PC-9 (cell line): ENCODE data around the gene OXCT1. TPM values are rescaled to one million over a fixed set of nuclear protein-coding genes. Genes with fewer than 3 reads are reported as not detected.

ENCODE experiments used
- BruUV-seq: library from RNA; stranded (reverse); fragments of 400-500 nt; replicated peaks from 2 replicates; lab custom pipeline; 2021; lab: Mats Ljungman, UMichigan
- CTCF ChIA-PET: fragments of 300-600 bp; sonication (Branson Sonifier 250); formaldehyde crosslinking; loops from one replicate; lab custom pipeline; 2022; ENCODE audit warnings: antibody characterized with exemption; lab: Charles Lee
- POLR2A ChIA-PET: fragments of 300-600 bp; sonication (Branson Sonifier 250); formaldehyde crosslinking; loops from one replicate; lab custom pipeline; 2022; ENCODE audit warnings: antibody characterized with exemption; ENCODE audit not compliant: unreplicated experiment; lab: Charles Lee
- DNase-seq, 2 experiments: peaks; one replicate each; pipeline versions ENCODE4 v3.0.0 to v3.0.0-alpha.2; 2015 to 2022; ENCODE audit warnings: mixed read lengths in 1 of 2
- H2AFZ ChIP-seq: fragments of 200-600 bp; sonication (generic); 2 replicates; pipeline ENCODE4 v1.8.1; 2017; ENCODE audit warnings: antibody characterized with exemption
- H3F3A ChIP-seq: fragments of 200-600 bp; sonication (generic); 2 replicates; pipeline ENCODE4 v1.8.1; 2017; ENCODE audit warnings: antibody characterized with exemption, mild to moderate bottlenecking, low read depth; ENCODE audit not compliant: insufficient read depth
- H3K27ac ChIP-seq: fragments of 200-600 bp; sonication (generic); 2 replicates; pipeline ENCODE4 v1.6.1; 2016; ENCODE audit warnings: mixed run types
- H3K27me3 ChIP-seq: fragments of 200-600 bp; sonication (generic); 2 replicates; pipeline ENCODE4 v1.6.1; 2016; ENCODE audit warnings: low read depth, mixed run types; ENCODE audit not compliant: insufficient read depth
- H3K36me3 ChIP-seq: fragments of 200-600 bp; sonication (generic); 2 replicates; pipeline ENCODE4 v1.6.1; 2016; ENCODE audit warnings: low read depth, mixed run types
- H3K4me1 ChIP-seq: fragments of 200-600 bp; sonication (generic); replicated peaks from 2 replicates; pipeline ENCODE4 v1.6.1; 2016; ENCODE audit warnings: mixed run types; ENCODE audit not compliant: insufficient read depth
- H3K4me2 ChIP-seq: fragments of 200-600 bp; sonication (generic); 2 replicates; pipeline ENCODE4 v1.6.1; 2017; ENCODE audit warnings: mixed run types
- H3K4me3 ChIP-seq: fragments of 200-600 bp; sonication (generic); 2 replicates; pipeline ENCODE4 v1.6.1; 2016; ENCODE audit warnings: mixed run types
- H3K79me2 ChIP-seq: fragments of 200-600 bp; sonication (generic); 2 replicates; pipeline ENCODE4 v1.6.1; 2017; ENCODE audit warnings: low read depth, mixed run types
- H3K9me2 ChIP-seq: fragments of 200-600 bp; sonication (generic); 2 replicates; pipeline ENCODE4 v1.8.1; 2017; ENCODE audit warnings: mild to moderate bottlenecking; ENCODE audit not compliant: insufficient read depth
- H3K9me3 ChIP-seq: fragments of 200-600 bp; sonication (generic); 2 replicates; pipeline ENCODE4 v1.8.1; 2016; ENCODE audit warnings: low read depth; ENCODE audit not compliant: insufficient read depth
- H4K20me1 ChIP-seq: fragments of 200-600 bp; sonication (generic); 2 replicates; pipeline ENCODE4 v1.8.1; 2017; ENCODE audit not compliant: insufficient read depth
- EZH2 ChIP-seq: fragments of 200-600 bp; sonication (generic); IDR thresholded peaks from 2 replicates; pipeline ENCODE4 v1.8.0; 2017; ENCODE audit warnings: antibody characterized with exemption, low read depth
- intact Hi-C: fragments of 100-400 bp; cut with micrococcal nuclease; formaldehyde crosslinking; loops from one replicate; pipeline ENCODE4 v1.10.0; 2022; ENCODE audit not compliant: unreplicated experiment
- total RNA-seq: library from RNA; stranded (reverse); gene quantifications from 2 replicates; pipeline ENCODE4 v1.2.3, GENCODE V29; 2021
- TF ChIP-seq, protein P1 (sequence below): fragments of 200-600 bp; sonication (generic); conservative IDR thresholded peaks from 2 replicates; pipeline ENCODE4 v1.6.1; 2017; ENCODE audit warnings: mixed run types, antibody characterized with exemption, mild to moderate bottlenecking, moderate library complexity

Gene OXCT1
- total RNA-seq, 1 experiment from 2014 or later: 29.7 TPM

DNA sequence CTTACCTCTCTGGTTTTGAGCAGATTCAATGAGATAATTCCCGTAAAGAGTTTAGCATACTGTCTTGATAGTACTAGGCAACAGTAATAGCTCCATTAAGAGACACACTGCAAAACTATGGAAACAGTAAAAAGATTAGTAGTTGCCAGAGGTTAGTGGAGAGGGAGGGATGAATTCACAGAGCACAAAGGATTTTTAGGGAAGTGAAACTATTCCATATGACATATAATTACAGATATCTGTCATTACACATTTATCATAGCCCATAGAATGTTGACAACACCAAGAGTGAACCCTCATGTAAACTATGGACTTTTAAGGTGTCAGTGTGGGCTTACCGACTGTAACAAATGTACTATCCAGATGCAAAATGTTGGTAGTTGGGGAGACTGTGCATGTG is 183.5 kb downstream of the OXCT1 start:
- H3F3A ChIP-seq: no peaks in the 10 kb centered on the region
- H3K9me2 ChIP-seq: no peaks in the 10 kb centered on the region
- POLR2A ChIA-PET: no interaction called here
- no peak overlapping the region for H3K4me2 ChIP-seq
- no peaks in the 10 kb centered on the region for H3K9me3 ChIP-seq
- no peaks in the 10 kb centered on the region for H3K27me3 ChIP-seq
- DNase-seq: no peak
- BruUV-seq: no TSS peak
- H3K79me2 ChIP-seq: no peaks in the 10 kb centered on the region
- H2AFZ ChIP-seq: no peak overlapping the region
- H3K36me3 ChIP-seq: no peaks in the 10 kb centered on the region
- CTCF ChIA-PET: no interaction called here
- TF ChIP-seq EZH2: no peak
- TF ChIP-seq, protein P1, sequence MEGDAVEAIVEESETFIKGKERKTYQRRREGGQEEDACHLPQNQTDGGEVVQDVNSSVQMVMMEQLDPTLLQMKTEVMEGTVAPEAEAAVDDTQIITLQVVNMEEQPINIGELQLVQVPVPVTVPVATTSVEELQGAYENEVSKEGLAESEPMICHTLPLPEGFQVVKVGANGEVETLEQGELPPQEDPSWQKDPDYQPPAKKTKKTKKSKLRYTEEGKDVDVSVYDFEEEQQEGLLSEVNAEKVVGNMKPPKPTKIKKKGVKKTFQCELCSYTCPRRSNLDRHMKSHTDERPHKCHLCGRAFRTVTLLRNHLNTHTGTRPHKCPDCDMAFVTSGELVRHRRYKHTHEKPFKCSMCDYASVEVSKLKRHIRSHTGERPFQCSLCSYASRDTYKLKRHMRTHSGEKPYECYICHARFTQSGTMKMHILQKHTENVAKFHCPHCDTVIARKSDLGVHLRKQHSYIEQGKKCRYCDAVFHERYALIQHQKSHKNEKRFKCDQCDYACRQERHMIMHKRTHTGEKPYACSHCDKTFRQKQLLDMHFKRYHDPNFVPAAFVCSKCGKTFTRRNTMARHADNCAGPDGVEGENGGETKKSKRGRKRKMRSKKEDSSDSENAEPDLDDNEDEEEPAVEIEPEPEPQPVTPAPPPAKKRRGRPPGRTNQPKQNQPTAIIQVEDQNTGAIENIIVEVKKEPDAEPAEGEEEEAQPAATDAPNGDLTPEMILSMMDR: no peak
- H3K27ac ChIP-seq: no peak overlapping the region
- H3K4me3 ChIP-seq: no peak overlapping the region
- H4K20me1 ChIP-seq: no peaks in the 10 kb centered on the region
- intact Hi-C loops: no loop called here
- no peaks in the 10 kb centered on the region for H3K4me1 ChIP-seq

DNA sequence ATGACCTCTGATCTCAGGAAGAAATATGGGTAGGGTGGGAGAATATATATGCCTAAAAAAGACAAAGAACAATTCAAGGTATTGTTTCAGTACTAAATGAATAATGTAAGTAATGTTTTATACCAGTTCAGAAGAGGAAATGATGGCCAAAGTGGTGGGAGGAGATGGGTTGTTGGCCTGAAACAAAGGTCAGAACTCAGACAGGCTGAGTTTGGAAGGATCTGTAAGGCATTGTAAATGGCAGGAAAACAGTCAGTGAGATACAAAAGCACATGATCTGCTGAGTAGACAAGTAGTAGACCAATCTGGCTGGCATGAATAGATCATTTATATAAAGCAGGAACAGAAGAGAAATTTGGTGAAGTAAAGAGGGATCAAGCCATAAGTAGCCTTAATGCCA is 184.0 kb downstream of the OXCT1 start:
- intact Hi-C loops: no loop called here
- Histone ChIP-seq H3K9me3 (no peaks in the 10 kb centered on the region), H3F3A (no peaks in the 10 kb centered on the region), H3K4me3 (no peak overlapping the region), H3K79me2 (no peaks in the 10 kb centered on the region), H4K20me1 (no peaks in the 10 kb centered on the region), H3K27ac (no peak overlapping the region), H3K9me2 (no peaks in the 10 kb centered on the region), H3K36me3 (no peaks in the 10 kb centered on the region), H3K4me1 (no peaks in the 10 kb centered on the region), H3K27me3 (no peaks in the 10 kb centered on the region), H3K4me2 (no peak overlapping the region), H2AFZ (no peak overlapping the region)
- no peak for DNase-seq
- POLR2A ChIA-PET: no interaction called here
- BruUV-seq: no TSS peak
- CTCF ChIA-PET: no interaction called here
- TF ChIP-seq EZH2: no peak
- TF ChIP-seq, protein P1: no peak

DNA sequence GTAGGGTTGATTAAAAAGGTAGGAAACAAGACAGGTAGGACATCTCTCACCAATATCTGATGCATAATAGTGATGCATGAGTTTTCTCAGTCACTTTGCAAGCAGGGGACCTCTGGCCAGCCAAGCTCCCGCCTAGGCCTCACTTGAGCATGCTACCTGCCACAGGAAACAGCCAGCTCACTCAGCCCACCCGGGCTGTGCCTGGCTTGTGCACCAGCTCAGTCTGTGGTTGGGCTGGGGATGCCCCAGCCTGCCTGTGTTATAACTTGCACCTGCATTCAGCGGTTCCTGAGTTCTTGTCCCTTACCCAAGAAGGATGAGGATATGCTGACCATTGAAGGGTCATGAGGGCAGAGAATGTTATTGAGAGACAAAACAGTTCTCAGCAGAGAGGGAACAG is 187.0 kb downstream of the OXCT1 start:
- no TSS peak for BruUV-seq
- H3K4me3 ChIP-seq: no peak overlapping the region

More for the DNA sequence above, 187.0 kb downstream of the OXCT1 start:
- no peaks in the 10 kb centered on the region for H3F3A ChIP-seq
- no peaks in the 10 kb centered on the region; the same call in 1 of the 2 replicates for H4K20me1 ChIP-seq
- ChIA-PET POLR2A (no interaction called here), CTCF (no interaction called here)
- no peak for DNase-seq
- no peaks in the 10 kb centered on the region for H3K36me3 ChIP-seq
- 0 out of 2 replicates have a peak, but pooled peaks cover 4% of the 10 kb centered on the region for H3K9me2 ChIP-seq
- peaks cover 5% of the 10 kb centered on the region; the same call in 1 of the 2 replicates for H3K9me3 ChIP-seq
- no peaks in the 10 kb centered on the region for H3K4me1 ChIP-seq
- no peak overlapping the region for H3K27ac ChIP-seq
- TF ChIP-seq, protein P1: no peak
- no peak for TF ChIP-seq EZH2
- no peak overlapping the region for H3K4me2 ChIP-seq
- H3K79me2 ChIP-seq: no peaks in the 10 kb centered on the region
- intact Hi-C loops: no loop called here
- no peaks in the 10 kb centered on the region for H3K27me3 ChIP-seq
- H2AFZ ChIP-seq: no peak overlapping the region
